Midbrain (tissue), 1 donor: ENCODE data around the gene FOXP3.

ENCODE experiments used
- DNase-seq: peaks from one replicate; lab custom pipeline; 2025; lab: John Stamatoyannopoulos, UW

The FOXP3 gene

DNA sequence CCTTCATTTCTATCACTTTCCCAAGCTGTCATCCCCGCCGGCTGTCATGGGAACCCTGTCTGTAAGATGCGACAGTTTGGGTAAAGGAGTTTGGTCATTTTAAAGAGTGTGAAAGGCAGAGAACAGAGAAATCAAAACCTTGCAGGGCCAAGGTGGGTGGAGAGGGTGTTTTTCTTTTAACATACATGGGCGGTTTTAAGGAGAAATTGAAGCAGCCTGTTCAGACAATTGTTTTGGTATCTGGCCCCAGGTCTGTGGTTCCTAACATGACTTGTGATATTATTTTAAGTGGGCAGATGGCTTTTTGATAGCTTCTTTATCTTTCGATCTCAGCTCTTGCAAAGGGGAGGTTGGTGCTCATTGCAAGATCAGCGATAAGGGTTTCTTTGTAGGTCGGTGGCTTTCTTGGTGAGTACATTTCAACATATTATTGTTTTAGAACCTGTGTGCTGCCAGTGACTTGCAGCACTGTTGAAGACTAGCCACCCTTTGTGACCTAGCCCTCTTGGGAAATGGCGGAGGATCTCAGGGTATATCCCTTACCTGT lies 8.7 kb upstream of the FOXP3 start:
- no peak for DNase-seq

DNA sequence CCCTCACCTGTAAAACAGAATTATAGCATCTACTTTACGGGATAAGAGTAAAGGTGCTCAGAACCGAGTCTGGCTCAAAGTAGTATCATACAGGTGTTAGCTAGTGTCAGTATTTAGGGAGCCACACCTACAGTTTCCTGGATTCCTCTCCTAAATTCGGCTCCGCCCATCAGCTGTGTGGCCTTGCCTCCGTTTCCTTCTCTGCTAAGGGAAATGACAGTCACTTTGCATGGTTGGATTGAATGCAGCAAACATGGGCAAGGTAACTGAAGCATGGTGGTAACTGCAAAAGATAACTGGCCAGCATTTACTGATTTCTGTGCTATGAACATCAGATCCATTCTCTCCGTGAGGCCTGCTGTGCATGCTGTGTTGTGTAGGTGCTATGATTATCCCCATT lies 7.9 kb upstream of the FOXP3 start:
- DNase-seq: no peak

DNA sequence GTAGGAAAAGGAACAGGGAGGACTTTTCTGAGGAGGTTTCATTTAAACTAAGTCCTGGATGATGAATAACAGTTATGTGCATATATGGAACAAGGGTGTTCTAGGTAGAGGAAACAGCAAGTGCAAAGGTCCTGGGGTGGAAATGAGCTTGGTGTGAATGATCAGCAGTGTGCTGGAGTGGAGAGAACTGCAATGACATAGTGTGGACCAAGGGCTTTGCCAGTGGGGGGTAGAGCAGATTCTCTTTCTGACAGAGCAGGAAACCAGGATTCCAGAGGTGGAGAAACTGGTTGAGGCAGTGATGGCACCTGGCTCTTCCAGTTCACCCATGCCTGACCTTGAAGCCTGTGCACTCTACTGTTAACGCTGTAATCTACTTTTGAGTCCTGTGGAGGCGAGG lies 6.8 kb upstream of the FOXP3 start:
- no peak for DNase-seq

DNA sequence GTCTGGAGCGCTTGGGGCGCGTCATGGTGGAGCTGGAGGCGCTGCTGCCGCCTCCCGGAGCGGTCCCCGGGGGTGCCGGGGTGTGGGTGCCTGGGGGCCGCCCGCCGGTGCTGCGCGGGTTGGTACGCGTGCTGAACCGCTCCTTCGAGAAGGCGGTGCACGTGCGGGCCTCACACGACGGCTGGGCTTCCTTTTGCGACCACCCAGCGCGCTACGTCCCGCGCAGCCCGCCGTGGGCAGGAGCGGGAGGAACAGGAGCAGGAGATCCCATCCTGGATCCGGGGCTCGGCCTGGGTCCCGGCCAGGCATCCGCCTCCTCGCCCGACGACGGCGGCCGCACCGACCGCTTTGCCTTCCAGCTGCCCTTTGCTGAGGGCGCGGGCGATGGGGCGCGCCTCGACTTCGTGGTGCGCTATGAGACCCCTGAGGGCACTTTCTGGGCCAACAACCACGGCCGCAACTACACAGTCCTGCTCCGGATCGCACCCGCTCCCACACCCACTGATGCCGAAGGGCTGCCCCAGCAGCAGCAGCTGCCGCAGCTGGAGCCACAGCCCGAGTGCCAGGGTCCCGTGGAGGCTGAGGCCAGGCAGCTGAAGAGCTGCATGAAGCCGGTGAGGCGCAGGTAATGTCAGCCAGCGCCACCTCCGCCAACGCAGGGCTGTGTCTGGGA lies 5.9 kb upstream of the FOXP3 start:
- no peak for DNase-seq

DNA sequence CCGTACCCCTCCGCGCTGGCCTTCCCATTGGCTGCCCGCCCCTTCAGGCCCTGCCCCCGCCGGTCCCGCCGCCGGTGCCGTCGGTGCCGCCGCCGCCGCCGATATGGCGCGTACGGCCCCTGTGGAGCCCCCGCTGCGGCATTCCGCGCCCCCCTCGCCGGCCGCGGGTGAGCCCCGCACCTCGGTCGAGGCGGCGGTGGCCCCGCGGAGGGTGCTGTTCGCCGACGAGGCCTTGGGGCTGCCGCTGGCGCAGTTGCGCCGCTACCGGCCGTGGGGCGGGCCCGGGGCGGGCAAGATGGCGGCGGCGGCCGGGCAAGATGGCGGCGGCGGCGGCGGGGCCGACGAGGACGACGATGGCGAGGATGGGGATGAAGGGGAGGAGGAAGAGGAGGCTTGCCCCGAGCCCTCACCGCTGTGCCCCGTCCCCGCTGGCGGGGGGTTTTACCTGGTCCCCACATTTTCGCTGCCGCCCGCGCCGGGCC lies 5.3 kb upstream of the FOXP3 start, which contains the start of gene PPP1R3F:
Gene PPP1R3F (plus strand): TSS at position 27 of the 482 bp plus-strand sequence. CDS start 77 bp downstream, at position 104.
- no peak for DNase-seq

DNA sequence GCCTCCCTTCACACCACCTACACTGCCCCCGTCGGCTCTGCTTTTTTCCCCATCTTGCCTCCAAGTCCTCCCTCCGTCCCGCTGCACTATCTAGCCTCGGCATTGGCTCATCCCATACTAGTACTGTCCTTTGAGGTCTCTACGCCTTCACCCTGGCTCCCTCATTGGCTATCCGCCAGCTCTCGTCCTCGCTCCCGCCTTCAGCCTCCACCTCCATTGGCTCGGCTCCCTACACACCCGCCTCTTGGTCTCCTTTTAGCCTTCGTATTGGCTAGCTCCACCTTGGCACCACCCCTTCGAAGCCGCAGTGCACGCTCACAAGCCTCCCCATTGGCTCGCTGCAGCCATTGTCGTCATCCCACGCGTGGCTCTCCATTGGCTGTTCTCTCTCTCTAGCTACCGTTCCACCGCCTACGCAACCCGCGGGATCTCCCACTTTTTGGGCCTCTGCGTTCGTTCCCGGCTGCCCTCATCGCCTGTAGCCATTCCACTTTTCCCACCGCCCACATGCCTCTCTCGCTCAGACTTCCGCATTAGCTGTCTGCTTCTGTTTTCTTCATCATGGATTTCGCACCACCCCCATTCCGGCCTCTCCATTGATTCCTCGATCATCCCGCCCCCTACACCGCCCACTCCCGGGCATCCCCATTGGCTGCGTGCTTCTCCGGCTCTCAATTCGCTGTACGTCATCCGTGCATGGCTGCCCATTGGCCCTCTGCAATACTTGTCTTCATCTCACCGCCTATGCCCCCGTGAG lies 4.7 kb upstream of the FOXP3 start:
- peak; percentile 93 for DNase-seq

DNA sequence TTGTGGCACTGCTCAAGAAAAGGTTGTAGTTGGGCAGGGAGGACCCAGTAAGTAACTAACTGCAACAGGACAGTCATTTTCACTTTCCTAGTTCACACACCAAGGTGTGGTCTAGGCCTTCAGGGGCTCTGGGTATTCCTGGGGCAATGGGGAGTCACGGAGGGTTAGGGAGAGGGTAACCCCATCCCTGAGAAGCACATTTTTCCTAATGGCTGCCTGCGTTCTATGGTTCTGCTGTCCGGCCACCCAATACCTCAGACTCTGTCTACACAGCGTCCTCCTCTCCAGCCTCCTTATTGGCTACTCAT lies 4.1 kb upstream of the FOXP3 start:
- DNase-seq: no peak

DNA sequence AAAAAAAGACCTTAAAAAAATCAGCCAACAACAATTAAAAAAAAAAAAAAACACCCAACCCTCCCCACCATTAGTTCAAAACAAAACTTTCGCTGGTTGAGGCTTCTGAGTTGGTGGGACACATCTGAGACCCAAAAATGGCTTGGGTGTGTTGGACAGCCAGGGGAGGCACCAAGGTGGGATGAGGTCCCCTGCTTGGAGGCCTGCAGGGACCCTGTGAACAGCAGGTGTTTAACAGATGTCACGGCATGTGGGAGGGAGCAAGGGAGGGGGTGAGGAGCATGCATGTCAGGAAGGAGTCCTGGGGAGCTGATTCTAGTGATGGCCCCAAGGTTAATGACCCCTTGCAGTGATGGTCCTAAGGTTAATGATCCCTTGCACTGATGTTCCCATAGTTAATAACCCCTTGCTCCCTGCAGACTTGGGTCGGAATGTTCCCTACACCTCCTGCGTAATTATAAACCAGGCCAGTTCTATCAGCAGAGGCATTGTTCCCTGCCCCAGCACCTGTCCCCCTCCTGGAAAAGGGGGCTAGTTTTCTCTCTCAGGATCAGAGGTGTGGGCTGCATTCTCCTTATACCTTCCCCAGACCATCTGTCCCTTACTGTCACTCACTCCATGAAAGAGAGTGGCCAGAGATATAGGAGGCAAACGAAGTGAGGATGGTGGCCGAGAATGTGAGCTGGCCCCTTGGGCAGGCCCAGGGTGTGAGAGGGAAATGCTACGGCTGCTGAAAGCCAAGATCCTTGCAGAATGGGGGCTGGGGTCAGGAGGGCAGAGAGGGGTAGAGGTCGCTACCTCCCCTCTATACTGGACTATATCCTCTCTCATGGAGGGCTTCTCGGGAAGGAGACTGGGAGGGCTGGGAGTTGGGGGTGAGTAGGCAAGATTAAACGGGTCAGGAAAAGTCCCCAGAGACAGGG lies 2.3 kb upstream of the FOXP3 start:
- no peak for DNase-seq

DNA sequence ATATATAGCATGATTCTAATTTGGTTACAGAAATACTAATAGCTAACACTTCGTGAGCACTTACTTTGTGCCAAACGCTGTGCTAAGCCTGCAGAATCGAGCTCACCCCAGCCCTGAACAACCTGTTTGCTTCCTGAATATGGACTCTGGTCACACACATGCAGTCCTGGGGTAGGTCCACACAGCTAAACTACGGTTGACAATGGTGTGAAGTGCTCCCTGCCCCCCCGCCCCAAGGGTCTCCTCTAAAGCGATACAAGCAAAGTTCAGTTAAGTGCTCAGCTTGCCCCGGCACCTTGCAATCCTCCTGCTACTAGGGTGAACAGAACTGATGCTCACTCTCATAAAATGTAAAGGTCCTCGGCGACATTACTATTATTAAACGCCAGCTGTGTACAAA lies 879 bp downstream of the FOXP3 start:
- DNase-seq: no peak

DNA sequence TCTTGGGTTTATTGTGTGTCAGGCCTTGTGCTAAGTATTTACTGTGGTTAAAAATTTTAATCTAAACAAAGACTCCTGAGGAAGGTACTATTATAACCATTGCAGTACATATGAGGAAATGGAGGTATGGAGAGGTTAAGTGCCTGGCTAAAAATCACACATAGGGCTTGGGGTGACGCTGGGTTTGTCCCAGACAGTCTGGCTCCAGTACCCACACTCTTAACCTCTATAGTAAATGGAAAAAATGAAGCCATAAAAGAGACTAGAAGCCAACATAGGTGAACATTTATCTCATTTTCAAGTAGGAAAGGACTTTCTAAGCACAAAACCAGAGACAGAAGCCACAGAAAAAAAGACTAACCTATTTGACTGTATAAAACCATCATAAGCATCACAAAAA lies 1.9 kb downstream of the FOXP3 start:
- no peak for DNase-seq

DNA sequence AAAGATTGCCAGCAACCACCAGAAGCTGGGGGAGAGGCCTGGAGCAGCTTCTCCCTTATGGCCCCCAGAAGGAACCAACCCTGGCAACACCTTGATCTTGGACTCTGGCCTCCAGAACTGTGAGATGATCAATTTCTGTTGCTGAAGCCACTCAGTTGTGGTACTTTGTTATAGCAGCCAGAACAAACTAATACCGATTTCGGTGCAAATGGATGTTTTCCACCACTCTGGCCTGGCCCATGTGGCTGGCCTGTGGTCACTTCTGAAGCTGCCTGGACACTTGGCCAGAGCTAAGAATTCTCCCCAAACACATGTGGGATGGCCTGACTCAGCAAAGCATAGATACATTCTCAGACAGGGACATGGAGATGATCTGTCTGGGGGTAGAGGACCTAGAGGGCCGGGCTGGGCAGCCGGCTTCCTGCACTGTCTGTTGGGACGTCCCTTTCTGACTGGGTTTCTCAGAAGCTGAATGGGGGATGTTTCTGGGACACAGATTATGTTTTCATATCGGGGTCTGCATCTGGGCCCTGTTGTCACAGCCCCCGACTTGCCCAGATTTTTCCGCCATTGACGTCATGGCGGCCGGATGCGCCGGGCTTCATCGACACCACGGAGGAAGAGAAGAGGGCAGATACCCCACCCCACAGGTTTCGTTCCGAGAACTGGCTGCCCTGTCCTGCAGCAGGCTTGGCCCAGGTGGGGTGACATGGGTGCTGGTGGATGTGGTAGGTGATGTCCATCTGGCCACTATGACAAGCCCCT lies 4.1 kb downstream of the FOXP3 start:
- DNase-seq: no peak

DNA sequence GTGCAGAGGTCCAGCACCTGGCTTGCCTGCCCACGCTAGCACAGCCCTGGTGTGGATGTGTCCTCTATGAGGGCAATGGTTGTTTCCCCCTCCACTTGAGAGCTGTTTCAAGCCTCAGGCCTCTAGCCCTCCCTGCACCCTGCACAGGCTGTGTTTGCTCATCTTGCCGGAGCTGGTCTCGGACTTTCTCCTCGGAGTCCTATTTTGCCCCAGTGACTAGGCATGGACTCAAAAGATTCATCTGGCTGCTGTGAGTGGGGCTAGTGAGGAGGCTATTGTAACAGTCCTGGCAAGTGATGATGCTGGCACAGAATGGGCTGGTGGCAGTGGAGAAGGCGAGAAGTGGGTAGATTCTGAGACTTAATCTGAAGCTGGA lies 5.8 kb downstream of the FOXP3 start:
- DNase-seq: no peak

DNA sequence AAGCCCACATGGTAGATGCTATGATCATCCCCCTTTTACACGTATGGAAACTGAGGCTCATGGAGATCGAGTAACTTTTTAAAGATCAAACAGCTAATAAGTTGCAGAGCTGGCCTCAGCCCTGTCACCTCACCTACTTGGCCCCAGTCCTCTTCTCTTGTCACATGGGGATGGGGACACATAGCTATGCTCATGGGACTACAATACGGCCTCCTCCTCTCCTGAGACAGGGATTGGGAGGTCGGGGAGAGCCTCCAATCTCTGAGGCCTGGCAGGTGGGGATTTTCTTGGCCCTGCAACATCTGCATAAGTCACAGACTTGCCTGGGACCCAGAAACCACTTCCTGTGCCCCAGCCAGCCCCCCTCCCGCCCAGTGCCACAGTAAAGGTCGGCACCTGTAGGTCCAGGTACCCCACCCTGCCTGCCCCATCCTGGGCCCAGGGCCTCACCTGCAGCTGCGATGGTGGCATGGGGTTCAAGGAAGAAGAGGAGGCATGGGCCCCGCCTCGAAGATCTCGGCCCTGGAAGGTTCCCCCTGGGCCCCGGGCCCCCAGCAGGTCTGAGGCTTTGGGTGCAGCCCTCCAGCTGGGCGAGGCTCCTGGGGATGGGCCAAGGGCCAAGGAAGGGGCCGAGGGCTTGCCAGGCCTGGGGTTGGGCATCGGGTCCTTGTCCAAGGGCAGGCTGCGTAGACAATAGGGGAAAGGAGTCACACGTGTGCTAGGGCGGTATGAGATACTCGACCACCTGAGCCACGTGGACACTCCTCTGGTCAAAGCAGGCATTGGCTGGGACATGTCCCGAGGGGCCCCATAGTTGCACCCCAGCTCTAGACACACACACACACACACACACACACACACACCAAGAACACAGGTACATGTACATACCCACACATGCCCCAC lies 6.4 kb downstream of the FOXP3 start:
- DNase-seq: no peak

DNA sequence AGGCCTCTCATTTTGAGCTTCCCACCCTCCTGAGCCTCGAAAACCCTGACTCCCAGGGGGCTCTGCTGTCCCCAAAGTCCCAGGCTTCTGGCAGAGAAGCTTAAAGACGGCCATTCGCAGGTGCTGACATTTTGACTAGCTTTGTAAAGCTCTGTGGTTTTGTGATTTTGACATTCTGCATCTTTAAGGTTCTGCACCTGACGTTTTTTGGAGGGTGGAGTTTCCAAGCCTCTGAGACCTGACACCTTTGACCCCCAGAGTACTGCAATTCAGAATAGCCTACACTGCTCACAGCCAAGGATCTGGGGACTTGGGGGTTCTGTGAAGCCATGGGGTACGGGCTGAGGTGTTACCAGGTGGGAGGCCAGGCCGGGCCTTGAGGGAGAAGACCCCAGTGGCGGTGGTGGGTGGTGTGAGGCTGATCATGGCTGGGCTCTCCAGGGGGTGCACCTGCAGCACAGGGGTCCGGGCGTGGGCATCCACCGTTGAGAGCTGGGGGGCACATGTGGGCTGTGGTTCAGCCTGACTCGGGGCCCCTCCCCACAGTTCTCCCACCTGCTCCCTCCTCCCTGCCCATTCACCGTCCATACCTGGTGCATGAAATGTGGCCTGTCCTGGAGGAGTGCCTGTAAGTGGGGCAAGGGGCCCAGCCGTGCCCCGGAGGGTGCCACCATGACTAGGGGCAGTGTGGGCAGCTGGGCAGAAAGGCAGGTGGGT lies 7.3 kb downstream of the FOXP3 start:
- no peak for DNase-seq

DNA sequence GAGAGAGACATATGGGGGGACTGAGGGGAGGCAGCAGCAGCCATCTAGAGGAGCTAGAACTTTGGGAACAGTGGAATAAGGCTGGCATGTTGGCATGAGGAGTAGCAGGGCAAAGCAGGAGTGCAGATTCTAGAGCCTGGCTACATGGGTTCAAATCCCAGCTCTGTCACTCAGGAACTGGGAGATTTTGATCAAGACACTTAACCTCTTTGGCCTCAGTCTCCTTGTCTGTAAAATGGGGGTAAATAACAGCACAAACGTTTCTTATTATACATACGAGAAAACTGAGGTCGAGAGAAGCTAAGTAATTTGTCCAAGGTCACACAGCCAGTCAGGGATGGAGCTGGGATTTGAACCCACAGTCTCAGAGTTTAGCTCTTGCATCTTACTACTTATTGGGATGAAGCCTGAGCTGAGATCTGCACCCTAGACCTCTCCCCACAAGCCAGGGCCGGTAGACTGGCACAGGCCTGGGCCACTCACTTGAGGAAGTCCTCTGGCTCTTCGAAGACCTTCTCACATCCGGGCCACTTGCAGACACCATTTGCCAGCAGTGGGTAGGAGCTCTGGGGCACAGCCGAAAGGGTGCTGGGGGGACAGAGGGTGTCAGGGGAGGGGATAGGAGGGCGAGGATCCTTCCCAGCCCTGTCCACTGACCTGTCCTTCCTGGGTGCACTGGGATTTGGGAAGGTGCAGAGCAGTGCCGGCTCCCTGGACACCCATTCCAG lies 8.1 kb downstream of the FOXP3 start:
- DNase-seq: no peak

DNA sequence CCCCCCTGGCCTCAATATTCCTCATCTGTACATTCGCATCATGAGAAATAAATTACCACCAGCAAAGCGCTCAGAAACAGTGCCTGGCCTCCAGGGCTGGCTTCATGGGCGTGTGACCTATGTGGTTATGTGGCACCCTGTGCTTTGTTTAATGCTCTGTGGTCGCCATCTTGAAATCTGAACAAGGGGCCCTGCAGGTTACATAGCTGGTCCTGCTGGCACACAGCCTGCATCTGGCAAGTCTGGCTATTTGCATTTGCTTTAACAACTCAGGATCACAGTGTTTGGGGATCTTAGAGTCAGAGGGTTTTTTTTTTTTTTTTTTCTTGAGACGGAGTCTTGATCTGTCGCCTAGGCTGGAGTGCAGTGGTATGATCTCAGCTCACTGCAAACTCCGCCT lies 9.9 kb downstream of the FOXP3 start:
- DNase-seq: no peak

DNA sequence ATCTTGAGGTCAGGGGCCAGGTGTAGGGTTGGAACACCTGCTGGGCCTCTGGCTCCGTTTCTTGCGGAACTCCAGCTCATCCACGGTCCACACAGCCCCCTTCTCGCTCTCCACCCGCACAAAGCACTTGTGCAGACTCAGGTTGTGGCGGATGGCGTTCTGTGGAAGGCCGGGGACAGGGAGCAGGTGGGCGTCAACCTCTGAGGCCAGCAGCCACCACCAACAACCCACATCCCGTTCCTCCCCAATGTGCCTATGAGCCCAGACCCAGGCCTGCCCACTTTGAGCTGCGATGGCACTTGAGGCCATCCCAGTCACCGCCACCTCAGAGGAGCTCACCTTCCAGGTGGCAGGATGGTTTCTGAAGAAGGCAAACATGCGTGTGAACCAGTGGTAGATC lies 13.2 kb downstream of the FOXP3 start:
- DNase-seq: no peak

DNA sequence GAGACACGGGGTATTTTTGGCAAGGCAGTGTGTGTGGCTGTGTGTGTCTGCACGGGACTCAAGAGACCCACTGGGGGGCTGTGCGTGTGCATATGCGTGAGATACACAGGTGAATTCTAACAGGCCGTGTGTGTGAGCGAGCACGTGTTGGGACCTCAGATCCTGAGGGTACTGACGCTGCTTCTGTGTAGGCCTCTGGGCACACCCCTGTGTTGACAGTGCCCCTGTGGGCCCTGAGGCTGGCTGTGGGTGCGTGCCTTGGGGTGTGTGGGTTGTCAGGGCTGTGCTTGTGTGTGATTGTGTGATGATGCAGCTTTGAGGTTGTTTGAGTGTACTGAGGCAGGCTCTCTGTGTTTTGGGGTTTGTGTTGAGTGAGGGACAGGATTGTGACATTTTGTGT lies 13.9 kb downstream of the FOXP3 start:
- DNase-seq: no peak

DNA sequence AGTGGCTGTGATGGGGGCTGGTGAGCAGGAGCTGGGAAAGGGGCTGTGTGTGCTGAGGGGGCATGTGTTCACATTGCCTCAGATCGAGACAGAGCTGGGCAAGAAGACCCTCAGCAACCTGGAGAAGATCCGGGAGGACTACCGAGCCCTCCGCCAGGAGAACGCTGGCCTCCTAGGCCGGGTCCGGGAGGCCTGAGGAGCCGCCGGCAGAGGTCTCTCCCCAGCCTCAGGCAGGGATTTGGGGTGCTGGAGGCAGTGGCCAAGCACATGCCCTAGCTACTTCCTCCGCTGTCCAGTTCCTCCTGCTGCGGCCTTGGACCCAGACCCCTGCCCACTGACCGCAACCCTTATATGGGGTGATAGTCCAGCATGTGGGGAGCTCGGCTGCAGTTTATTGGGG lies 14.4 kb downstream of the FOXP3 start:
- DNase-seq: no peak
